HepG2 (cell line): ENCODE results near the gene NUDT1. TPM values are rescaled to one million over a fixed set of nuclear protein-coding genes. Genes with fewer than 3 reads are reported as not detected.

Experiments used
- ATAC-seq: fragments of 200-7000 bp; cut with Tn5 transposase; 3 replicates; pipeline ENCODE4 v1.9.1; 2020; ENCODE audit warnings: mild to moderate bottlenecking, moderate library complexity
- BruUV-seq: library from RNA; stranded (reverse); fragments of 400-500 nt; replicated peaks from 2 replicates; lab custom pipeline; 2021; lab: Mats Ljungman, UMichigan
- CTCF ChIA-PET: fragments of 300-600 bp; formaldehyde crosslinking; extraction: SDS; loops from one replicate; lab custom pipeline; 2021; ENCODE audit warnings: low total read pairs, inconsistent platforms, low intra/inter-chr PET ratio; lab: Yijun Ruan, JAX
- POLR2A ChIA-PET: fragments of 350-600 bp; sonication (Branson Sonifier 250); formaldehyde crosslinking; loops from one replicate; lab custom pipeline; 2020; ENCODE audit warnings: antibody characterized with exemption, inconsistent platforms; lab: Yijun Ruan, JAX
- DNase-seq: peaks from one replicate; pipeline ENCODE4 v3.0.0-alpha.2; 2015; ENCODE audit warnings: low spot score
- FAIRE-seq: peaks from 3 replicates; lab custom pipeline; 2011; peaks lifted over from hg19 to GRCh38; lab: Jason Lieb, UNC
- H2AFZ ChIP-seq: one replicate; pipeline ENCODE4 v1.6.1; 2011; ENCODE audit warnings: low read length, inconsistent platforms
- H3K27ac ChIP-seq: fragments of 300-600 bp; 3 replicates; pipeline ENCODE4 v1.8.0; 2011; ENCODE audit warnings: mixed run types, mild to moderate bottlenecking, mixed read lengths, low read length, inconsistent platforms; ENCODE audit not compliant: insufficient read depth; ENCODE audit errors: extremely low read length
- H3K27me3 ChIP-seq, 2 experiments: fragments of 200-600 bp in 1 of 2; 2 replicates in 1 of 2; 3 replicates in 1 of 2; pipeline versions ENCODE4 v1.6.0 to v1.8.0; 2011; ENCODE audit warnings: low read length in 2 of 2, mild to moderate bottlenecking in 2 of 2, moderate library complexity in 2 of 2, inconsistent platforms in 1 of 2; ENCODE audit not compliant: insufficient read depth in 2 of 2, control insufficient read depth in 1 of 2
- H3K36me3 ChIP-seq, 2 experiments: fragments of 200-600 bp in 1 of 2; replicated peaks in 1 of 2; 2 replicates in 1 of 2; 3 replicates in 1 of 2; pipeline versions ENCODE4 v1.5.1 to v1.8.0; 2011; ENCODE audit warnings: low read length in 2 of 2, inconsistent platforms in 1 of 2; ENCODE audit not compliant: insufficient read depth in 2 of 2, control insufficient read depth in 1 of 2
- H3K4me1 ChIP-seq: 2 replicates; pipeline ENCODE4 v1.5.1; 2012; ENCODE audit warnings: low read length, inconsistent platforms; ENCODE audit not compliant: insufficient read depth
- H3K4me2 ChIP-seq: 2 replicates; pipeline ENCODE4 v1.6.0; 2011; ENCODE audit warnings: low read depth, low read length, inconsistent platforms
- H3K4me3 ChIP-seq, 3 experiments: fragments of 200-600 bp in 1 of 3; sonication (generic), shearing (Covaris generic) in 1 of 3; replicated peaks in 1 of 3; 2 replicates each; pipeline ENCODE4 v1.5.1; 2011 to 2016; ENCODE audit warnings: low read length in 3 of 3, inconsistent platforms in 2 of 3, low read depth in 2 of 3, mild to moderate bottlenecking in 2 of 3, control low read depth in 1 of 3, mixed read lengths in 1 of 3; ENCODE audit not compliant: insufficient read depth in 1 of 3
- H3K79me2 ChIP-seq: one replicate; pipeline ENCODE4 v1.6.1; 2011; ENCODE audit warnings: low read length, inconsistent platforms; ENCODE audit not compliant: insufficient read depth
- H3K9ac ChIP-seq: 2 replicates; pipeline ENCODE4 v1.6.0; 2011; ENCODE audit warnings: mild to moderate bottlenecking, low read depth, low read length, inconsistent platforms; ENCODE audit not compliant: insufficient read depth
- H3K9me3 ChIP-seq: 2 replicates; pipeline ENCODE4 v1.5.1; 2012; ENCODE audit warnings: mild to moderate bottlenecking, low read length
- H4K20me1 ChIP-seq: 2 replicates; pipeline ENCODE4 v1.6.0; 2011; ENCODE audit warnings: inconsistent platforms, mild to moderate bottlenecking, low read length, moderate library complexity; ENCODE audit not compliant: insufficient read depth
- BRCA1 ChIP-seq: sonication (generic); formaldehyde crosslinking; IDR thresholded peaks from 2 replicates; pipeline ENCODE4 v1.4.0; 2020; ENCODE audit warnings: missing genetic modification reagents
- DPF2 ChIP-seq: sonication (generic); formaldehyde crosslinking; IDR thresholded peaks from 2 replicates; pipeline ENCODE4 v1.4.0; 2020; ENCODE audit warnings: mild to moderate bottlenecking, low read depth, missing genetic modification reagents, borderline replicate concordance
- FOXJ3 ChIP-seq: sonication (generic); formaldehyde crosslinking; IDR thresholded peaks from 2 replicates; pipeline ENCODE4 v1.4.0; 2020; ENCODE audit warnings: missing genetic modification reagents, mild to moderate bottlenecking, borderline replicate concordance
- HNRNPL ChIP-seq: fragments of 200-400 bp; formaldehyde crosslinking; IDR thresholded peaks from 2 replicates; pipeline ENCODE4 v1.6.1; 2017; ENCODE audit warnings: mild to moderate bottlenecking, low read depth, low read length
- KMT2A ChIP-seq: sonication (generic); formaldehyde crosslinking; IDR thresholded peaks from 2 replicates; pipeline ENCODE4 v1.4.0; 2020; ENCODE audit warnings: missing genetic modification reagents
- NFYC ChIP-seq: IDR thresholded peaks from 2 replicates; pipeline ENCODE4 v1.6.1; 2016; ENCODE audit warnings: missing genetic modification reagents, missing compliant biosample characterization
- RARA ChIP-seq: IDR thresholded peaks from 2 replicates; pipeline ENCODE4 v1.6.1; 2016; ENCODE audit warnings: missing genetic modification reagents, missing compliant biosample characterization
- ZNF709 ChIP-seq: sonication (generic); formaldehyde crosslinking; IDR thresholded peaks from 2 replicates; pipeline ENCODE4 v1.5.0; 2020; ENCODE audit warnings: mild to moderate bottlenecking, missing genetic modification reagents
- ZNF878 ChIP-seq: sonication (generic); formaldehyde crosslinking; IDR thresholded peaks from 2 replicates; pipeline ENCODE4 v1.8.1; 2023; ENCODE audit warnings: mild to moderate bottlenecking, missing genetic modification reagents, moderate library complexity
- WGBS: methylation state at CpG from one replicate; pipeline ENCODE4 v1.1.6; 2017; ENCODE audit warnings: low lambda C conversion rate; 5-methylcytosine and 5-hydroxymethylcytosine counted together
- in situ Hi-C: cut with HindIII; loops from 2 replicates; pipeline ENCODE4 v1.10.0; 2017; ENCODE audit warnings: low pct_unique_long_range_greater_than_20kb; ENCODE audit not compliant: extremely low pct_ligation_motif_present
- intact Hi-C: fragments of 100-400 bp; cut with micrococcal nuclease; formaldehyde crosslinking; loops from one replicate; pipeline ENCODE4 v1.10.0; 2022; ENCODE audit not compliant: unreplicated experiment
- polyA plus RNA-seq, 8 experiments: library from polyadenylated mRNA; depleted of rRNA in 3 of 8; stranded (reverse) in 7 of 8; unstranded in 1 of 8; fragments of >200 nt; fragmentation: Illumina TruSeq in 4 of 8; extraction: Trizol in 4 of 8; gene quantifications; 2 replicates each; pipeline versions ENCODE4 v1.2.1 to v1.2.3, GENCODE V29; 2011 to 2016; ENCODE audit warnings: low read depth in 4 of 8, missing spikeins in 1 of 8, mixed read lengths in 1 of 8; ENCODE audit not compliant: insufficient read depth in 1 of 8
- total RNA-seq, 5 experiments: library from RNA; depleted of rRNA; stranded (reverse); fragments of >200 nt; fragmentation: Illumina TruSeq; extraction: Trizol; gene quantifications; 2 replicates each; pipeline ENCODE4 v1.2.3, GENCODE V29; 2016; ENCODE audit warnings: low read depth in 1 of 5
- TF ChIP-seq, protein P1 (sequence below): sonication (generic); formaldehyde crosslinking; IDR thresholded peaks from 2 replicates; pipeline ENCODE4 v1.4.0; 2020; ENCODE audit warnings: mild to moderate bottlenecking, missing genetic modification reagents
- TF ChIP-seq, protein P2 (sequence below): sonication (generic); formaldehyde crosslinking; IDR thresholded peaks from 2 replicates; pipeline ENCODE4 v1.4.0; 2020; ENCODE audit warnings: mild to moderate bottlenecking, low read depth, missing genetic modification reagents

Gene NUDT1
- total and polyA plus RNA-seq, 2 of the 13 experiments (the other 11 are each of a cell fraction or from before 2014, with no cell fraction given): 9.1 to 26.8 TPM

GRCh38 chr7:2269991-2270460 is 28.0 kb downstream of the NUDT1 start:
- Histone ChIP-seq H3K9me3 (no peaks in the 10 kb centered on the region), H4K20me1 (no peaks in the 10 kb centered on the region), H2AFZ (no peak overlapping the region), H3K4me3 (no peak overlapping the region), H3K9ac (peak overlapping the region; percentile 31; the same call in 1 of the 2 replicates), H3K79me2 (no peaks in the 10 kb centered on the region), H3K4me2 (peak overlapping the region; percentile 66), H3K27ac (peak overlapping the region; percentile 78), H3K27me3 (no peaks in the 10 kb centered on the region), H3K4me1 (peaks cover 43% of the 10 kb centered on the region), H3K36me3 (peaks cover 8 to 25% of the 10 kb centered on the region in 2 experiments; a peak in 3 of 5 replicates)
- intact Hi-C loops: loop anchor here (1.0 kb wide), 1 partner anchor 44 kb away; the partner anchor contains the start of gene SNX8
- ChIA-PET POLR2A (interaction anchor here (1.5 to 2.1 kb wide), 2 partner anchors 28 to 84 kb away, joined by 5 to 6 read pairs; partner anchors contain the start of genes EIF3B, MRM2 and NUDT1), CTCF (no interaction called here)
- in situ Hi-C loops: no loop called here
- no peak for DNase-seq
- no peak for FAIRE-seq
- 90% methylated on average over 8 of the region's 10 CpGs for WGBS
- ATAC-seq: peak; percentile 26; the same call in 2 of the 3 replicates
- BruUV-seq: no TSS peak
- TF ChIP-seq FOXJ3 (CRISPR knock-in tag) (peak; percentile 0; the same call in 1 of the 2 replicates), NFYC (CRISPR knock-in tag) (no peak), HNRNPL (no peak), ZNF709 (no peak), RARA (no peak), BRCA1 (CRISPR knock-in tag) (no peak), KMT2A (CRISPR knock-in tag) (0 out of 2 replicates have a peak, but pooled peaks have one; percentile 8), ZNF878 (CRISPR knock-in tag) (no peak), DPF2 (CRISPR knock-in tag) (no peak)
- TF ChIP-seq, protein P1, sequence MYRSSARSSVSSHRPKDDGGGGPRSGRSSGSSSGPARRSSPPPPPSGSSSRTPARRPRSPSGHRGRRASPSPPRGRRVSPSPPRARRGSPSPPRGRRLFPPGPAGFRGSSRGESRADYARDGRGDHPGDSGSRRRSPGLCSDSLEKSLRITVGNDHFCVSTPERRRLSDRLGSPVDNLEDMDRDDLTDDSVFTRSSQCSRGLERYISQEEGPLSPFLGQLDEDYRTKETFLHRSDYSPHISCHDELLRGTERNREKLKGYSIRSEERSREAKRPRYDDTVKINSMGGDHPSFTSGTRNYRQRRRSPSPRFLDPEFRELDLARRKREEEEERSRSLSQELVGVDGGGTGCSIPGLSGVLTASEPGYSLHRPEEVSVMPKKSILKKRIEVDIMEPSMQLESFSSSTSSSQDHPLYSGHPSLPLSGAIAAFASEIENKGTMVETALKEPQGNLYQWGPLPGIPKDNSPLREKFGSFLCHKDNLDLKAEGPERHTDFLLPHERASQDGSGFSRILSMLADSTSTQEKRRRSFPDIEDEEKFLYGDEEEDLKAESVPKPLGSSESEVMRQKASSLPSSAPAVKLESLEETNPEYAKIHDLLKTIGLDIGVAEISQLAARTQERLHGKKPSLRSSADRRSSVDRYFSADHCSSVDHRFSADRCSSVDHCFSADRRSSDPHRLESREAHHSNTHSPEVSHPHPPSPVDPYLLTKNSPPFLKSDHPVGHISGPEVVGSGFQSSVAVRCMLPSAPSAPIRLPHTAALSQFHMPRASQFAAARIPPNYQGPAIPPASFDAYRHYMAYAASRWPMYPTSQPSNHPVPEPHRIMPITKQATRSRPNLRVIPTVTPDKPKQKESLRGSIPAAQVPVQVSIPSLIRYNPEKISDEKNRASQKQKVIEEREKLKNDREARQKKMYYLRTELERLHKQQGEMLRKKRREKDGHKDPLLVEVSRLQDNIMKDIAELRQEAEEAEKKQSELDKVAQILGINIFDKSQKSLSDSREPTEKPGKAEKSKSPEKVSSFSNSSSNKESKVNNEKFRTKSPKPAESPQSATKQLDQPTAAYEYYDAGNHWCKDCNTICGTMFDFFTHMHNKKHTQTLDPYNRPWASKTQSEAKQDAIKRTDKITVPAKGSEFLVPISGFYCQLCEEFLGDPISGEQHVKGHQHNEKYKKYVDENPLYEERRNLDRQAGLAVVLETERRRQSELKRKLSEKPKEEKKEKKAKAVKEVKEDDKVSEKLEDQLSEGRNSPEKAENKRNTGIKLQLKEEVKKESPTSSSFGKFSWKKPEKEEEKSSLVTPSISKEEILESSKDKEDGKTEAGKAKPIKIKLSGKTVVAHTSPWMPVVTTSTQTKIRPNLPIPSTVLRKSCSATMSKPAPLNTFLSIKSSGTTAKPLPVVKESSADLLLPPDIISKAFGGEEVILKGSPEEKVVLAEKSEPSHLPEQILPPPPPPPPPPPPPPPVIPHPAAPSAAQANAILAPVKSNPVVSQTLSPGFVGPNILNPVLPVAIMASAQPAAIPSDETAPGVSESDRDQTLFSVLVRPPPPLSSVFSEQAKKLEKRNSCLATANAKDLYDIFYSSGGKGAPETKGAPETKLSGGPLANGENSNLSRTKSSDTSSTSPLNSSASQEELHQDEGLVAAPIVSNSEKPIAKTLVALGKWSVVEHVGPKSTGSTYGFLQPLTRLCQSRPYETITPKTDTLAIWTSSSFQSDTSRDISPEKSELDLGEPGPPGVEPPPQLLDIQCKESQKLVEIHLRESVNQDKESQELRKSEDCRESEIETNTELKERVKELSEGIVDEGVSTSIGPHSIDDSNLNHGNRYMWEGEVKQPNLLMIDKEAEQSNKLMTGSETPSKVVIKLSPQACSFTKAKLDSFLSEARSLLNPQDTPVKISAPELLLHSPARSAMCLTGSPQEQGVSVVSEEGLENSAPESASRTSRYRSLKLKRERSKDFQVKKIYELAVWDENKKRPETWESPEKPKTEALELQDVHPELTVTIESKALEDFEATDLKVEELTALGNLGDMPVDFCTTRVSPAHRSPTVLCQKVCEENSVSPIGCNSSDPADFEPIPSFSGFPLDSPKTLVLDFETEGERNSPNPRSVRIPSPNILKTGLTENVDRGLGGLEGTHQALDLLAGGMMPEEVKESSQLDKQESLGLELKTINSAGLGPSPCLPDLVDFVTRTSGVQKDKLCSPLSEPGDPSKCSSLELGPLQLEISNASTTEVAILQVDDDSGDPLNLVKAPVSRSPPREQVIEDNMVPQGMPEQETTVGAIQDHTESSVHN (CRISPR knock-in tag): no peak
- TF ChIP-seq, protein P2, sequence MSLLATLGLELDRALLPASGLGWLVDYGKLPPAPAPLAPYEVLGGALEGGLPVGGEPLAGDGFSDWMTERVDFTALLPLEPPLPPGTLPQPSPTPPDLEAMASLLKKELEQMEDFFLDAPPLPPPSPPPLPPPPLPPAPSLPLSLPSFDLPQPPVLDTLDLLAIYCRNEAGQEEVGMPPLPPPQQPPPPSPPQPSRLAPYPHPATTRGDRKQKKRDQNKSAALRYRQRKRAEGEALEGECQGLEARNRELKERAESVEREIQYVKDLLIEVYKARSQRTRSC: no peak
